HepG2 (cell line): Measurements from ENCODE around the gene HECTD4. TPM values are rescaled to one million over a fixed set of nuclear protein-coding genes. Genes with fewer than 3 reads are reported as not detected.

Experiments used
- ATAC-seq: fragments of 200-7000 bp; cut with Tn5 transposase; 3 replicates; pipeline ENCODE4 v1.9.1; 2020; ENCODE audit warnings: mild to moderate bottlenecking, moderate library complexity
- BruUV-seq: library from RNA; stranded (reverse); fragments of 400-500 nt; replicated peaks from 2 replicates; lab custom pipeline; 2021; lab: Mats Ljungman, UMichigan
- CTCF ChIA-PET: fragments of 300-600 bp; formaldehyde crosslinking; extraction: SDS; loops from one replicate; lab custom pipeline; 2021; ENCODE audit warnings: low total read pairs, inconsistent platforms, low intra/inter-chr PET ratio; lab: Yijun Ruan, JAX
- POLR2A ChIA-PET: fragments of 350-600 bp; sonication (Branson Sonifier 250); formaldehyde crosslinking; loops from one replicate; lab custom pipeline; 2020; ENCODE audit warnings: antibody characterized with exemption, inconsistent platforms; lab: Yijun Ruan, JAX
- DNase-seq: peaks from one replicate; pipeline ENCODE4 v3.0.0-alpha.2; 2015; ENCODE audit warnings: low spot score
- FAIRE-seq: peaks from 3 replicates; lab custom pipeline; 2011; peaks lifted over from hg19 to GRCh38; lab: Jason Lieb, UNC
- H2AFZ ChIP-seq: one replicate; pipeline ENCODE4 v1.6.1; 2011; ENCODE audit warnings: low read length, inconsistent platforms
- H3K27ac ChIP-seq: fragments of 300-600 bp; 3 replicates; pipeline ENCODE4 v1.8.0; 2011; ENCODE audit warnings: mixed run types, mild to moderate bottlenecking, mixed read lengths, low read length, inconsistent platforms; ENCODE audit not compliant: insufficient read depth; ENCODE audit errors: extremely low read length
- H3K27me3 ChIP-seq, 2 experiments: fragments of 200-600 bp in 1 of 2; 2 replicates in 1 of 2; 3 replicates in 1 of 2; pipeline versions ENCODE4 v1.6.0 to v1.8.0; 2011; ENCODE audit warnings: low read length in 2 of 2, mild to moderate bottlenecking in 2 of 2, moderate library complexity in 2 of 2, inconsistent platforms in 1 of 2; ENCODE audit not compliant: insufficient read depth in 2 of 2, control insufficient read depth in 1 of 2
- H3K36me3 ChIP-seq, 2 experiments: fragments of 200-600 bp in 1 of 2; replicated peaks in 1 of 2; 2 replicates in 1 of 2; 3 replicates in 1 of 2; pipeline versions ENCODE4 v1.5.1 to v1.8.0; 2011; ENCODE audit warnings: low read length in 2 of 2, inconsistent platforms in 1 of 2; ENCODE audit not compliant: insufficient read depth in 2 of 2, control insufficient read depth in 1 of 2
- H3K4me1 ChIP-seq: 2 replicates; pipeline ENCODE4 v1.5.1; 2012; ENCODE audit warnings: low read length, inconsistent platforms; ENCODE audit not compliant: insufficient read depth
- H3K4me2 ChIP-seq: 2 replicates; pipeline ENCODE4 v1.6.0; 2011; ENCODE audit warnings: low read depth, low read length, inconsistent platforms
- H3K4me3 ChIP-seq, 3 experiments: fragments of 200-600 bp in 1 of 3; sonication (generic), shearing (Covaris generic) in 1 of 3; replicated peaks in 1 of 3; 2 replicates each; pipeline ENCODE4 v1.5.1; 2011 to 2016; ENCODE audit warnings: low read length in 3 of 3, inconsistent platforms in 2 of 3, low read depth in 2 of 3, mild to moderate bottlenecking in 2 of 3, control low read depth in 1 of 3, mixed read lengths in 1 of 3; ENCODE audit not compliant: insufficient read depth in 1 of 3
- H3K79me2 ChIP-seq: one replicate; pipeline ENCODE4 v1.6.1; 2011; ENCODE audit warnings: low read length, inconsistent platforms; ENCODE audit not compliant: insufficient read depth
- H3K9ac ChIP-seq: 2 replicates; pipeline ENCODE4 v1.6.0; 2011; ENCODE audit warnings: mild to moderate bottlenecking, low read depth, low read length, inconsistent platforms; ENCODE audit not compliant: insufficient read depth
- H3K9me3 ChIP-seq: 2 replicates; pipeline ENCODE4 v1.5.1; 2012; ENCODE audit warnings: mild to moderate bottlenecking, low read length
- H4K20me1 ChIP-seq: 2 replicates; pipeline ENCODE4 v1.6.0; 2011; ENCODE audit warnings: inconsistent platforms, mild to moderate bottlenecking, low read length, moderate library complexity; ENCODE audit not compliant: insufficient read depth
- ARID2 ChIP-seq: sonication (generic); formaldehyde crosslinking; IDR thresholded peaks from 2 replicates; pipeline ENCODE4 v1.8.1; 2022; ENCODE audit warnings: mild to moderate bottlenecking, missing genetic modification reagents, borderline replicate concordance
- DZIP1 ChIP-seq: sonication (generic); formaldehyde crosslinking; IDR thresholded peaks from 2 replicates; pipeline ENCODE4 v1.5.0; 2020; ENCODE audit warnings: mild to moderate bottlenecking, missing genetic modification reagents
- EZH2 ChIP-seq: conservative IDR thresholded peaks from 2 replicates; pipeline ENCODE4 v1.6.1; 2012; ENCODE audit warnings: mild to moderate bottlenecking, low read depth, low read length, moderate library complexity
- LBX2 ChIP-seq: sonication (generic); formaldehyde crosslinking; IDR thresholded peaks from 2 replicates; pipeline ENCODE4 v1.5.0; 2020; ENCODE audit warnings: missing genetic modification reagents, mild to moderate bottlenecking, borderline replicate concordance
- SSRP1 ChIP-seq: IDR thresholded peaks from 2 replicates; pipeline ENCODE4 v1.6.1; 2016; ENCODE audit warnings: control low read depth
- STAT5B ChIP-seq: sonication (generic); formaldehyde crosslinking; IDR thresholded peaks from 2 replicates; pipeline ENCODE4 v1.4.0; 2020; ENCODE audit warnings: missing genetic modification reagents
- TEF ChIP-seq: sonication (generic); formaldehyde crosslinking; IDR thresholded peaks from 2 replicates; pipeline ENCODE4 v1.5.0; 2020; ENCODE audit warnings: missing genetic modification reagents
- ZBTB33 ChIP-seq: sonication (generic); formaldehyde crosslinking; IDR thresholded peaks from 2 replicates; pipeline ENCODE4 v1.4.0; 2020; ENCODE audit warnings: missing genetic modification reagents
- ZFP1 ChIP-seq: IDR thresholded peaks from 2 replicates; pipeline ENCODE4 v1.6.1; 2016
- ZFP90 ChIP-seq: sonication (generic); formaldehyde crosslinking; IDR thresholded peaks from 2 replicates; pipeline ENCODE4 v1.8.0; 2022; ENCODE audit warnings: missing genetic modification reagents, mild to moderate bottlenecking, inconsistent platforms, borderline replicate concordance
- ZKSCAN5 ChIP-seq: sonication (generic); formaldehyde crosslinking; IDR thresholded peaks from 2 replicates; pipeline ENCODE4 v1.5.1; 2020; ENCODE audit warnings: mild to moderate bottlenecking, missing genetic modification reagents
- ZNF317 ChIP-seq: sonication (generic); formaldehyde crosslinking; IDR thresholded peaks from 2 replicates; pipeline ENCODE4 v1.5.0; 2020; ENCODE audit warnings: mild to moderate bottlenecking, missing genetic modification reagents
- ZNF530 ChIP-seq: sonication (generic); formaldehyde crosslinking; IDR thresholded peaks from 2 replicates; pipeline ENCODE4 v1.5.0; 2020; ENCODE audit warnings: low read depth, mild to moderate bottlenecking, missing genetic modification reagents
- WGBS: methylation state at CpG from one replicate; pipeline ENCODE4 v1.1.6; 2017; ENCODE audit warnings: low lambda C conversion rate; 5-methylcytosine and 5-hydroxymethylcytosine counted together
- in situ Hi-C: cut with HindIII; loops from 2 replicates; pipeline ENCODE4 v1.10.0; 2017; ENCODE audit warnings: low pct_unique_long_range_greater_than_20kb; ENCODE audit not compliant: extremely low pct_ligation_motif_present
- intact Hi-C: fragments of 100-400 bp; cut with micrococcal nuclease; formaldehyde crosslinking; loops from one replicate; pipeline ENCODE4 v1.10.0; 2022; ENCODE audit not compliant: unreplicated experiment
- polyA plus RNA-seq, 8 experiments: library from polyadenylated mRNA; depleted of rRNA in 3 of 8; stranded (reverse) in 7 of 8; unstranded in 1 of 8; fragments of >200 nt; fragmentation: Illumina TruSeq in 4 of 8; extraction: Trizol in 4 of 8; gene quantifications; 2 replicates each; pipeline versions ENCODE4 v1.2.1 to v1.2.3, GENCODE V29; 2011 to 2016; ENCODE audit warnings: low read depth in 4 of 8, missing spikeins in 1 of 8, mixed read lengths in 1 of 8; ENCODE audit not compliant: insufficient read depth in 1 of 8
- total RNA-seq, 5 experiments: library from RNA; depleted of rRNA; stranded (reverse); fragments of >200 nt; fragmentation: Illumina TruSeq; extraction: Trizol; gene quantifications; 2 replicates each; pipeline ENCODE4 v1.2.3, GENCODE V29; 2016; ENCODE audit warnings: low read depth in 1 of 5

HECTD4 gene
- total and polyA plus RNA-seq, 2 of the 13 experiments (the other 11 are each of a cell fraction or from before 2014, with no cell fraction given) = 9.0 to 11.4 TPM

GRCh38 chr12:112321245-112321644, 61.0 kb downstream of the HECTD4 start (continued):
- TF ChIP-seq DZIP1 (CRISPR knock-in tag) (no peak), ZFP90 (CRISPR knock-in tag) (no peak), ZNF530 (no peak), EZH2 (no peak), LBX2 (CRISPR knock-in tag) (no peak), TEF (CRISPR knock-in tag) (no peak), ZFP1 (no peak), ARID2 (CRISPR knock-in tag) (no peak), STAT5B (CRISPR knock-in tag) (no peak)

- CTCF ChIA-PET = no interaction called here
- BruUV-seq = no TSS peak
- TF ChIP-seq ZNF317 (CRISPR knock-in tag) (no peak), ZKSCAN5 (CRISPR knock-in tag) (no peak), ZBTB33 (CRISPR knock-in tag) (peak; percentile 75), SSRP1 (CRISPR knock-in tag) (no peak)
- H3K36me3 ChIP-seq = 0 out of 5 replicates have a peak, but pooled peaks cover 0 to 6% of the 10 kb centered on the region in 2 experiments
- no peak overlapping the region for H2AFZ ChIP-seq
- intact Hi-C loops = no loop called here
- H3K9me3 ChIP-seq = no peaks in the 10 kb centered on the region
- no peak for FAIRE-seq
- peak; percentile 12 for DNase-seq
- no peaks in the 10 kb centered on the region for H3K27me3 ChIP-seq
- H3K27ac ChIP-seq = no peak overlapping the region
- in situ Hi-C loops = no loop called here
- no peak for ATAC-seq
- 98% methylated on average over 12 of the region's 12 CpGs for WGBS
- no peak overlapping the region for H3K9ac ChIP-seq
- no peak overlapping the region for H3K4me3 ChIP-seq
- peaks cover 27% of the 10 kb centered on the region for H3K4me1 ChIP-seq
- no peaks in the 10 kb centered on the region for H4K20me1 ChIP-seq
- POLR2A ChIA-PET = no interaction called here
- no peak overlapping the region for H3K4me2 ChIP-seq
- H3K79me2 ChIP-seq = no peaks in the 10 kb centered on the region
Measured at GRCh38 chr12:112319395-112319794, 62.8 kb downstream of the HECTD4 start.
